ENCODE measurements around the gene TMSB15B. TPM values are rescaled to one million over a fixed set of nuclear protein-coding genes. Genes with fewer than 3 reads are reported as not detected.
"Not testable (repeated sequence)": the region's sequence is repeated elsewhere in the genome, so short reads cannot be mapped to it uniquely, and the experiment has no call there.

The TMSB15B gene
- total RNA-seq, 3 donors from 2014 or later (not counting 1 experiment from before 2014, with no cell fraction given) = 3.8 to 10.3 (median 5.4) TPM

GRCh38 chrX:103927633-103928032, 34.8 kb upstream of the TMSB15B start:
- Histone ChIP-seq H3K27ac (ENCODE audit: low read length) (no peak overlapping the region), H3K27me3 (ENCODE audit: control insufficient read depth, insufficient read depth, low read length) (no peaks in the 10 kb centered on the region), H3K9me3 (ENCODE audit: control insufficient read depth, insufficient read depth, low read length) (no peaks in the 10 kb centered on the region), H3K4me1 (ENCODE audit: control insufficient read depth, insufficient read depth, low read length) (no peaks in the 10 kb centered on the region), H3K4me3 (ENCODE audit: low read length) (no peak overlapping the region), H3K36me3 (ENCODE audit: control insufficient read depth, insufficient read depth, low read length) (no peaks in the 10 kb centered on the region)
- DNase-seq (no peak), ATAC-seq (no peak)
- no peaks in the 10 kb centered on the region for H3K36me3 Mint-ChIP-seq
- 97% methylated on average over 3 of the region's 4 CpGs for WGBS (ENCODE audit: insufficient coverage)
- H3K9me3 Mint-ChIP-seq = no peaks in the 10 kb centered on the region
- H3K27me3 Mint-ChIP-seq (ENCODE audit: low read depth in 2 of 2) = no peaks in the 10 kb centered on the region
- no peak overlapping the region for H3K27ac Mint-ChIP-seq
- intact Hi-C loops (cut with micrococcal nuclease) = no loop called here
- no peak overlapping the region for H3K4me3 Mint-ChIP-seq
- H3K4me1 Mint-ChIP-seq = peaks cover 0 to 12% of the 10 kb centered on the region in 2 donors
- no peak for TF ChIP-seq CTCF (IDR thresholded peaks at IDR 0.05)

DNA sequence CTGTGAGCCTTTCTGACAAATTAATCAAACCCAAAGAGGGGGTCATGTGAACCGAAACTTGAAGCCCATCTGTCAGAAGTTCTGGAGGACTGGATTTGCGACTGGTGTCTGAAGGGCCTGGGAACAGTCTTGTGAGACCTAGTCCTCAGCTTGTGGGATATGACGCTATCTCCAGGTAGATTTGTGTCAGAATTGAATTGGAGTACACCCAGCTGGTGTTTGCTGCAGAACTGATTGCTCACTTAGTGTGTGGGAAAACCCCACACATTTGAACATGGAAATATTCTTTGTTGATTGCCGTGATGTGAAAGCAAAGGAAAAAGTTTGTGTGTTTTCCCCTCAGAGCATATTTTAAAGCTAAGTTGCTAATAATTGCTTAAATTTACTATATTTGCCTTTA, 30.3 kb upstream of the TMSB15B start:
- Histone ChIP-seq H3K4me3 (ENCODE audit: low read length) (no peak overlapping the region), H3K36me3 (ENCODE audit: control insufficient read depth, insufficient read depth, low read length) (no peaks in the 10 kb centered on the region), H3K4me1 (ENCODE audit: control insufficient read depth, insufficient read depth, low read length) (no peaks in the 10 kb centered on the region), H3K9me3 (ENCODE audit: control insufficient read depth, insufficient read depth, low read length) (no peaks in the 10 kb centered on the region), H3K27ac (ENCODE audit: low read length) (no peak overlapping the region), H3K27me3 (ENCODE audit: control insufficient read depth, insufficient read depth, low read length) (no peaks in the 10 kb centered on the region)
- 98% methylated on average over 3 of the region's 4 CpGs for WGBS (ENCODE audit: insufficient coverage)
- DNase-seq = no peak
- ATAC-seq = no peak
- no peaks in the 10 kb centered on the region for H3K4me1 Mint-ChIP-seq
- H3K4me3 Mint-ChIP-seq = no peak overlapping the region
- H3K9me3 Mint-ChIP-seq = no peaks in the 10 kb centered on the region
- H3K36me3 Mint-ChIP-seq = no peaks in the 10 kb centered on the region
- no peak overlapping the region for H3K27ac Mint-ChIP-seq
- no peak for TF ChIP-seq CTCF (IDR thresholded peaks at IDR 0.05)
- H3K27me3 Mint-ChIP-seq (ENCODE audit: low read depth in 2 of 2) = no peaks in the 10 kb centered on the region
- intact Hi-C loops (cut with micrococcal nuclease) = no loop called here

- H3K27ac Mint-ChIP-seq; H3K4me3 ChIP-seq (ENCODE audit: low read length); H3K36me3 Mint-ChIP-seq; H3K36me3 ChIP-seq (ENCODE audit: control insufficient read depth, insufficient read depth, low read length); H3K4me3 Mint-ChIP-seq; H3K4me1 Mint-ChIP-seq; H3K27me3 Mint-ChIP-seq (ENCODE audit: low read depth in 2 of 2); ATAC-seq; H3K9me3 Mint-ChIP-seq; H3K4me1 ChIP-seq (ENCODE audit: control insufficient read depth, insufficient read depth, low read length); H3K27ac ChIP-seq (ENCODE audit: low read length); H3K27me3 ChIP-seq (ENCODE audit: control insufficient read depth, insufficient read depth, low read length); H3K9me3 ChIP-seq (ENCODE audit: control insufficient read depth, insufficient read depth, low read length); intact Hi-C loops (cut with micrococcal nuclease): not testable (repeated sequence)
- peak in 1 of 2 donors; percentile 9 for DNase-seq
- WGBS (ENCODE audit: insufficient coverage) = 78% methylated on average over 6 of the region's 6 CpGs
Measured at GRCh38 chrX:103940257-103940656, 22.2 kb upstream of the TMSB15B start.

DNA sequence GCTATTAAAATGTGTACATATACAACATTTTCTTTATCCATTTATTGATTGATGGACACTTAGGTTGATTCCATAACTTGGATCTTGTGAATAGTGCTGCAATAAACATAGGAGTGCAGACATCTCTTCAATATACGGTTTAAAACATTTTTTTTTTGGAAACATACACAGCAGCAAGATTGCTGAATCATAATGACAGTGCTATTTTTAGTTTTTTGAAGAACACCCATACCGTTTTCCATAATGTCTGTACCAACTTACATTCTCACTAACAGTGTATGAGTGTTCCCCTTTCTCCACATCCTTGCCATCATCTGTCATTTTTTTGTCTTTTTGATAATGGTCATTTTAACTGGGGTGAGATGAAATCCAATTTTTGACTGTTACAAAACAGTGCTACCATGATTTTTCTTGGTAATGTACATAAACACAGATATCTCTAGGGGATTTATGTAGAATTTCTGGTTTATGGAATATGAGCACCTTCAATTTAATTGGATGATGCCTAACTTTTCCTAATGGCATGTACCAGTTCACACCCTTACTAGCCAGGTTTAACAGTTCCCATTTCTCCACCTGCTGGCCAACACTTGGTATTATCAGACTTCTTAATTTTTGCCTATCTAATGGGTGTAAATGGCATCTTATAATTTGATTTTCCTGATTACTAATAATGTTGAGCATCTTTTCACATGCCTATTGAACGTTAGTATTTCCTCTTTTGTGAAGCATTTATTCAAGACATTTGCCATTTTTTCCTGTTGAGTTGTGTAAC, 21.0 kb upstream of the TMSB15B start:
- H3K9me3 ChIP-seq (ENCODE audit: control insufficient read depth, insufficient read depth, low read length) = no peaks in the 10 kb centered on the region
- Mint-ChIP-seq H3K9me3 (no peaks in the 10 kb centered on the region), H3K4me1 (no peaks in the 10 kb centered on the region), H3K36me3 (no peaks in the 10 kb centered on the region), H3K27me3 (ENCODE audit: low read depth in 2 of 2) (no peaks in the 10 kb centered on the region), H3K4me3 (no peak overlapping the region), H3K27ac (no peak overlapping the region)
- no peak overlapping the region for H3K27ac ChIP-seq (ENCODE audit: low read length)
- no peak overlapping the region for H3K4me3 ChIP-seq (ENCODE audit: low read length)
- no peaks in the 10 kb centered on the region for H3K27me3 ChIP-seq (ENCODE audit: control insufficient read depth, insufficient read depth, low read length)
- peaks cover 7% of the 10 kb centered on the region for H3K4me1 ChIP-seq (ENCODE audit: control insufficient read depth, insufficient read depth, low read length)
- DNase-seq (peak in 1 of 2 donors; percentile 63), ATAC-seq (peak in 2 of 3 donors; percentile 34 to 66)
- H3K36me3 ChIP-seq (ENCODE audit: control insufficient read depth, insufficient read depth, low read length) = no peaks in the 10 kb centered on the region
- intact Hi-C loops (cut with micrococcal nuclease) = loop anchor here (1.0 kb wide), 1 partner anchor 96 kb away; no protein-coding TSS in a partner anchor
- peak; percentile 56 for TF ChIP-seq CTCF (IDR thresholded peaks at IDR 0.05)
- WGBS (ENCODE audit: insufficient coverage) = no CpG with 5 or more reads among the region's 3 CpGs

Measured in natural killer cell (primary cell).